GM19193 (cell line): ENCODE results near the gene GPR153.

Source experiments
- POLR2A ChIP-seq: IDR thresholded peaks from 4 replicates; pipeline ENCODE4 v1.6.1; 2011; ENCODE audit not compliant: insufficient read depth, insufficient read length; ENCODE audit errors: extremely low read depth

GPR153 gene

DNA sequence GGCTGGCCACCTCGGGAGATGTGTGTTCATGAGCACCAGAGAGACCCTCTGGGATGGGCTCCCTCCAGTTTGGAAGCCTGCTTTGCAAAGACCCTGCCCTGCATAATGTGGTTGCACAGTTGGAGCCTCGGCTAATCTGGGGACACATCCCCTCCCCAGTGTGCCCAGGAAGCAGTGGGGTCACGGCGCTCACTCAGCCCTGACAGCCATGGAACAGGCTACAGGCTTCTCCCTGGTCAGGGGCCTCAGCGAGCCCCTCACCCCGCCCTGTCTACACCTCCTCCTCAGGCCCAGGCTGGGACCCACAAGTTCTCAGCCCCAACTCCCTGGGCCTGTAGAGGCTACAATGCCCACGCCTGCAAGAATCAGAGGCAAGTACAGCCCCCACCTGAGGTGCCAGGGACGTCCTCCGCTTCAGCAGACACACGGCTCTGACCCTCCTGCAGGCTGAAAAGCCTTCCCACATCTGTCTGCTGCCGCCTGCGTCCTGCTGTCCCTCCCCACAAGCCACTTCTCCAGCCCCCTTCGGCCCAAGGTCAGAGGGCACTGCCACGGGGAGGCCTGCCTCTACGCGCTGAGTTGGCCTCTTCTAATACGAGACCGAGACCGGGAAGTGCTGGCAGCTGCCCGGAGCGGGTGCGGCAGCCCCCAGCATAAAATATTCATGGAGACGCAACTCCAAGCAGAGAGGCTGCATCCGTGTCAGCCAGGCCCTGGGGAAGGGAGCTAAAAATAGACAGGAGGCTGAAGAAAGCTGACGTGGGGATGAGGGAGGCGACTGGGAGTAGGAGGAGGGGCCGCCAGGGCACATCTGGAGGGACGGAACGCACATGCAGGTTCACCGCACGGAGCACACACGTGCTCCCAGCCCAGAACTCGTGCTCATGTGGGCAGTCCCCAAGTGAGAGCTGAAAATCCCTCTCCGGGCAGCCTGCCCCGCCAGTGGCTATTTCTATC, 15.2 kb upstream of the GPR153 start:
- TF ChIP-seq POLR2A = no peak

DNA sequence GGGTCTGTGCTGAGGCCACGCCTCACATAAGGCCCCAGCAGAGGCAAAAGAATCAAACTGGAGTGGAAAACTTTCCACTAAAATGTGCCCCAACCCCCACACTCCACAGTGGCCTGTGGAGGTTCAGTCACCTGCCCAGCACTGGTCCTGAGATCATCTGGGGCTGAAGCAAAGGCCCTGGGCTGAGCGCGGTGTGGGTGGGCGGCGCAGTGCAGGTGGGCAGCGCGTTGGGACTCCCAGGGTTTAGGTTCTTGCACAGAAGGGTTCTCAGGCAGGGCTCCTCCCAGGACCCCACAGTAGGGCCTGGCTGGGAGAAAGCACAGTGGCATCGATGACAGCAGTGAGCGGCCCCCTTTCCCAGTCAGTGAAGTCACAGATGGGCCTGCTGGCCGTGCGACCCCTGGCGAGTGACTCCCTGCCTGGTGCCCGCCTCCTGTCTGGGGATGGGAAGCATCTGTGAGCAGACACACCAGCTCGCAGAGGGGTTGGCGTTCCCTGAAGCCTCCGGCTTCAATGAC, 13.8 kb upstream of the GPR153 start:
- TF ChIP-seq POLR2A = no peak

DNA sequence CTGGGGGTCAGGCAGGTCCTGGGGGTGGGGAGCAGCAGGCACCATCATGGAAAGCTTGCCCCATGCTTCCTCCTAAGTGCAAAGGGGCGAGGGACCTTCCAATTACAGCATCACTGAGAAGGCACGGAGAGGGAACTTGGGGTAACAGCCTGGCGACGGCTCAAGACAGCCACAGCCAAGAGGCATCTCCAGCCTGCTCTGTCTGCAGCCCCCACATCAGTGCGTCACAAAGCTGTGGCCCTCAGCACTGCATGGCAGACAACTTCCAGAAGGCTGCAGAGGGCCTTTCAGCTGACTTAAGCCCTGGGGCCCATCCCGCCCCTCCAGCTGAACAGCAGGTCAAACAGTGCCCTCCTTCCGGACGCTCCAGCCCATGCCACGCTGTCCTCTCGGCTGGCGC, 13.2 kb upstream of the GPR153 start:
- TF ChIP-seq POLR2A = no peak

DNA sequence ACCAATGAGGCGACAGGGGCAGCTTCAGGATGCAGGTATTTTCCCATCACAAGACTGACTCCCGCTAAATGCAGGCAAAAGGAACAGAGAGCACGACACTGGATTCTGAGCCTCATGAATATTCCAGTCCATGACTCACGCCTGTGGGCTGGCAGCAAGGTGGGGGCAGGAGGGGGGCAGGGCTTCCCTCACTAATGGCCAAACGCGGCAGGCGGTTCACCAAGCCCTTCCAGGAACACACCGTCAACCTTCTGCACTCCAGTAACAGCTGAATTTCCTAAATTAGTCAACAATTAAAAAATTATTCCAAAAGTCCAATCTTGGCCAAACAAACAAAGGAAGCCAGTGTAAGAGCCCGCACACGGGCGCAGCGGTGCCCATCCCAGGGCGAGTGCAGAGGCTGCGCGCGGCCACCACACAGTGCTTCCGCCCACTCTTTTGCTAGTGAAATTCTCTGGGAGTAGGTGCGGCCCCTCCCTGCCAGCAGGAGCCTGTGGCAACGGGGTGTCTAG, 12.5 kb upstream of the GPR153 start:
- no peak for TF ChIP-seq POLR2A

DNA sequence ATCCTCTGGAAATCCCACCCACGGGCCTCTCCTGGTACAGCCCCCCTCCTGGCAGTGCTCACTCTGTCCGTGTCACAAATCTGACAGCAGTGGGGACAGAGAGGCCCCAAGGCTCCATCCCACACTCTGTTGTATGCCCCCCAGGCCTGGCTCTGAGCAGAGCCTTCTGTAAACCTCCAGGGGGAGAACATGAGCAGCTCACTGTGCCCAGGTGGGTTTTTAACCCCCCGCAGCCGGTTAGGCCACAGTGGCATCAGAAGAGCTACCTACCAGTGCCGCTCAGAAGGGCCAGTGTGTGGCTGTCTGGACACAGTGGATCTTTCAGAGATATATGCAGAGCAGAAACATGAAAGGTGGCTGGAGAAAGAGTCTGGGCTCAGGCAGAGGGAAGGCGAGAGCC, 12.0 kb upstream of the GPR153 start:
- TF ChIP-seq POLR2A = no peak

DNA sequence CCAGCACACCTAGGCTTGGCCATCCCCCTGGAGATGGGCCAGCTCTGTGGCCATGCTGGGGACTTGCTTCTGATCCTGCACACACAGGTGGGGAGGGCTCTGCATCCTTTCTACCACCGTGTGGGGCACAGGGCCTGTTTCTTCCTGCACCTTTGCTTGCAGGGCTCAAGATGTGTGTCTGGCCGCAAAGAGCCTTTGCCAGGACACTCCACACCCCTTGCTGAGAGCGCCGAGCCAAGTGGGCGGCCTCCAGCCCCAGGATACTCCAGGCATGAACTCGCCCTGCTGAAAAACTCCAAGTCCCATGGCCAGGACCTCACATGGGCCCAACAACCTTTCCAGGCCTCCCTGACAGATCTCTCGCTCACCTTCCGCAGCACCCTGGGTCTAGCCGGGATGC, 11.6 kb upstream of the GPR153 start:
- no peak for TF ChIP-seq POLR2A

DNA sequence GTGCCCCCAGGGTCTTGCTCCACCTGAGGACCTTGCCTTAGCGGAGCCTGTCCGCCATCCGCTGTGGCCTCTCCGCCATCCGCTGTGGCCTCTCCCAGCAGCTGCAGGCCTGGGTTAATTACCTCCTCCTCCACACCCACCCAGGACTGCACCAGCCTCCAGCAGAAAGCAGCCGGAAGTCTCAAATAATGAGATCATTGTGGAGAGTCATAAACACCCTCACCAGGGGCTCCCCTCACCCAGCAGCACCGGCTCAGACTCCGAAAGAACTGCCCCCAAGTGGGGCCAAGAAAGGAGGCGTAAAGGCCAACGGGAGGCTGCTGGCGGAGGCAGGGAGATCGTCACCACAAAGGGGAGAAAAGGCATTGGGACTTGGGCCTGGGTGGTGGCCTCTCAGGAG, 10.7 kb upstream of the GPR153 start:
- no peak for TF ChIP-seq POLR2A

DNA sequence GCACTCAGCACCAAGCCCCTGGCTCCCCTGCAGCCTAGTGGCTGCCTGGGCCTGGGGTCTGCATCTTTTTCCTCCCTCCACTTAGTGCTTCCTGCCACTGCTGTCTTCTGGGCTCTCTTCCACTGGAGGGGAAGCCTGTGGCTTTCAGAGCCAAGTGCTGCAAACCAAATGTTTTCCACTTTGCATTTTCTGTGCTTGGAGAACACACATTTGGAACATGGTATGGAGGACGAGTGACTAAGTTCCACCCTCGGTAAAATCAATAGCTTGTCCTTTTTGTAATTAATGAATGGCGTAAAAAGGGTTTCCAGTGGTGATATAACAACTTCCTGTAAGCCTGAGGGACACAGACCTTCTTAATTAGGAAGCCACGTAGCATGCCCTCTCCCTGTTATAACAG, 10.1 kb upstream of the GPR153 start:
- no peak for TF ChIP-seq POLR2A

DNA sequence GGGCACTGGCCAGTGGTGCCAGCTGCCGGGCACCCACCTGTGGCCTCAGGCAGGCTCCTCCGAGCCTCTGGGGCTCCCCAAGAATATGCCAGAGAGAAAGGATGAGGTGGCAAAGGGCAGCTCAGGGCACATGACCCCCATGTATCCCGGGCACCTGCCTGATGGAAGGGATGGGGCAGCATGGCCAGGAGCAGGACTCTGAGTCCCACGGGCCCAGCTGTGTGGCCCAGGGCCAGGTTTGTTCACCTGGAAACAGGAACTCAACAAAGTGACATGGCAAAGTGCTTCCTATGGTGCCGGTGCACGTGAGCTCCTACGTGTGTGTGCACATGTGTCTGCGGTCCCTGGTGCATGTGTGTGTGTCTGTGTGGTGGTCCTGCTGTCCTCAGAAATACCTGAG, 9.5 kb upstream of the GPR153 start:
- TF ChIP-seq POLR2A = no peak

DNA sequence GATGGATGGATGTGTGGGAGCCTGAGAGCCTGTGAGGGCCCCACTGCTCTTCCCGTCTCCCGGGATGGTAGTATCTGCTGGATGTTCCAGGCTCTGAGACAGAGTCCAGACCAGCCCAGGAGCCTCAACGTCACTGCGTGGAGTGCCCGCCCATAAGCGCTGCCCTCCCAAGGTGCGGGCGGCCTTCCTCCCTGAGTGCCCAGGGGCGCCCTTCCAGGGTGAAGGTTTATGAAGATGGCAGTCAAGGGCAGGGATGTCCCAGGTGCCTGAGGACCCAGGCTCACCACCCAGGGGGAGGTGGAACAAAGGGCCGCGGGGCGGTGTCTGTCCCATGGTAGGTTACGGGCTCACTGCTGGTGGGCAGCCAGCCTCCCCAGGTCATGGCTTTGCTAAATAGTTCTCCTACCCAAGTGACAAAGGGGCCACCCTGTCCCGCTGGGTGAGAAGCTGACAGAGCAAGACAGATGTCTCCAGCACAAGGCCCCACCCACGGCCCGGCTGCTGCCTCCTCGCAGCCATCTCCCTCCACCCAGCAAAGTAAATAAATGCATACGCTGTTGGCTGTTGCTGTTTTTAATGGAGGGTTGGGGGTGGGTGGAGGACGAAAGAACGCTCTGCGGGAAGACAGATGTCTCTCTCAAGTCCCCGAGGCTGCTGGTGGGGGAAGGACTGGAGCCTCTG, 9.0 kb upstream of the GPR153 start:
- no peak for TF ChIP-seq POLR2A

DNA sequence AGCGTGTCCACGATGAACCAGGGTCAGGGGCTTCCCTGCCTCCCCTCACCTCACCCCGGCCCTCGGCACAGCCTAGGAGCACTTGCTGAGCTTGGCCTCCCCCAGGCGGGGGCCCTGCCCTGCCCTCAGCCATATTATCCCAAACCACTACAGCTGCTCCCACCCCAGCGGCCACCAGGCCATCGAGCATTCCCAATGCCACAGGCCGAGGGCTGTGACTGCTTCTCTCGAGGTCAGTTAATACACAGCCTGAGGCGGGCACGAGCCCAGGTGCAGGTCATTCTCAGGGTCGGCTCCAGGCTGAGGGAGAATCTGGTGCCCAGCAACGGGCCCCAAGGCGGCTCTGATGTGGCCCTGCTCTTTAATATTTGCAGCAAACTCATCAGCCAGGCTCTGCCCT, 8.4 kb upstream of the GPR153 start:
- no peak for TF ChIP-seq POLR2A

DNA sequence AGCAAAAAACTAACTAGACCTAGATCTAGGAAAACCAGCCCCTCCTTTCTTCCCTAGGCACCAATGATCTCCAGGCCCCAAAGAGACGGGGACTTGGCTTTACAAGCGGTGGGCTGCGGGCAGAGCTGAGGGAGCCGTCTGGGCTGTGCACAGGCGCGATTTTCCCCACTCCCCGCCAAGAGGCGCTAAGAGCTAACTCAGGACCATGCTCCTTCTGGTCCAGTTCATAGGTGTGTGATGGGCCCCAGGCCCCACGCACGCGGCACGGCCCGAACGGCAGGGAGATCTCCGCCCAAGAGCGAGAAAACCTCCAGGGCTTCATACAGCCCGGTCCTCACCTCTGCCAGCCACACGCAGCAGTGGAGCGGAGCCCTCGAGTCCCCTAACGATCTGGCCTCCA, 7.5 kb upstream of the GPR153 start:
- no peak for TF ChIP-seq POLR2A

DNA sequence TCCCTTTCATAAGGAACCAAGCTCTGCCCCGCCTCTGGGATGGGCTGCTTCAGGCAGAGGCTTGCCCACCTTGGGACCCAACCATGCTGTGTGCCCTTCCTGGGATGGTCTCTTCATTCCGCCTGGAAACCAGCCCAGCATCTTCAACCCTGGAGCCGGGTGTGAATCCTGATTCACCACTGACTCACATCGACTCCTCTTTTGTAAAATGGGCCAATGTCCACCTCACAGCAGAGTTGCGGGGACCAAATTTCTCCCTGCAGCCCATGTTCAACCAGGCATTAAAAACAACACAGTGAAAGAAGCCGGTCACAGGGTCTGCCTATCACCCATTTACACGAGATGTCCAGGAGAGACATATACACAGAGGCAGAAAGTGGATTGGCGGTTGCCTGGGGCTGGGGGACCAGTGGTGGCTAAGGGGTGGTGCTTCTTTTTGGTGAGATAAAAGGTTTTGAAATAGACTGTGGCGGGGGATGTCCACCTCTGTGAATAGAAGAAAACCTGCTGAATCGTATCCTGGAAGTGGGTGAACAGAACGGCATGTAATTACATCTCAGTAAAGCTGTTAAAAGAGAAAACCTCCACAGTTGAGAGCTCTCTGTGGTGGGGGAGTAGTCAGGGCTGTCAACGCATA, 6.9 kb upstream of the GPR153 start:
- TF ChIP-seq POLR2A = no peak

DNA sequence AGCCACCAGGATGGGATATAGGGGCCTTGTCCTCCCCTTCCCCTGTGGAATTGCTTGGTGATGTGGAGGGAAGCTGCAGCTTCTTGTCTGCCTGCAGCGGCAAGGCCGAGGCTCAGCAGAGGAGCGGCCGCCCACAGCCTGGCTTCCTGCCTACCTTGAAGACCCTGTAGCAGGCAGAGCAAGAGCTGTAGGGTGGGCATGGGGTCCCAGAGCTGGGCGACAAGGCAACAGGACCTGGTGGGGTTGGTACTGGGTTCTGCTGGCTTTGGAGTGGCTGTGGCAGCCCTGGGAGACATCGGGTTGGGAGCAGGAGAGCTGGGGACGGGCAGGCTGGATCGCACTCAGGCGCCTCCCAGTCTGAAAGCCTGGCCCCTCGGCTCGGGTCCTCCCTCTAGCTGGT, 5.7 kb upstream of the GPR153 start:
- no peak for TF ChIP-seq POLR2A

DNA sequence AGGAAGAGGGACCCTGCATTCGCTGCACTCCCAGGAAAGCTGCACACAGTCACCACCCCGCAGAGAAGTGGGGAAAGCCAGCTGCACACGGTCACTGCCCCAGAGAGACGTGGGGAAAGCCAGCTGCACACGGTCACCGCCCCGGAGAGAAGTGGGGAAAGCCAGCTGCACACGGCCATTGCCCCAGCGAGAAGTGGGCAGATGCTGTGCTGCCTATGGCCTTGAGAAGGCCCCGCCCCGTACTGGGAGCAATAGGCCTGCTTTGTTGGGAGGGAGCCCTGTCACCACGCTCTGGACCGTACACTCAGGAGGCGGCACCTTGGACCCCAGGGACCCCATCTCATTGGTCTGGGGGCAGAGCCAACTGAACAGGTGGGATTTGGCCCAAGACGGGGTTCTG, 4.3 kb upstream of the GPR153 start:
- TF ChIP-seq POLR2A = no peak

DNA sequence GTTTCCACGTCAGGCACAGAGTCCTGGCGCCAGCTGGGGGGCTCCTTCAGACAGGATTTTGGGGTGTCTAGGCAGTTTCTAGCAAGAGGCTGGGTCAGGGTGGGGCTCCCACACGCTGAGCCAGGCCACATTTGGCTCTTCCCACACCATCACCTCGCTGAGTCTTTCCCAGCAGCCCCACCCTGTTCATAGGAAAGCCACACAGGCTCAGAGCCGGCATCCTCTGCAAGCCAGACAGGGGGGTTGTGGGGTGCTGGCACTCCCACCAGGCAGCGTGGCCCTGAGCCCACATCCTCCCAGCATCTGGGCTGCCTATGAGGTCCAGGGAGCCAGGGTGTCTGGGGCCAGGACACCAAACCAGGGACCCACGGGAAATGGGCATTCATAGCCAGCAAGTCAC, 2.8 kb upstream of the GPR153 start:
- no peak for TF ChIP-seq POLR2A
